Subcutaneous adipose tissue (tissue), 4 donors: ENCODE measurements around the gene PSMC1. TPM values are rescaled to one million over a fixed set of nuclear protein-coding genes. Genes with fewer than 3 reads are reported as not detected.

Source experiments
- CTCF ChIP-seq: fragments of 450-650 bp; IDR thresholded peaks from one replicate; pipeline ENCODE4 v1.5.1; 2016; ENCODE audit warnings: low read depth, mild to moderate bottlenecking, control low read depth, antibody characterized with exemption, moderate library complexity
- total RNA-seq, 4 donors: library from RNA; depleted of rRNA; stranded (reverse); fragments of >200 nt; gene quantifications; one replicate each; pipeline ENCODE4 v1.1.0, GENCODE V29; 2016

PSMC1 gene
- total RNA-seq, 4 donors from 2014 or later = 78.4 to 149 (median 99.2) TPM

GRCh38 chr14:90290337-90291011 is 34.1 kb downstream of the PSMC1 start:
- no peak for TF ChIP-seq CTCF

- TF ChIP-seq CTCF = no peak
These were observed 35.3 kb downstream of the PSMC1 start for GRCh38 chr14:90291699-90292098.

- no peak for TF ChIP-seq CTCF
These were observed 37.7 kb downstream of the PSMC1 start for GRCh38 chr14:90293766-90294730.

- TF ChIP-seq CTCF = no peak
These were observed 38.5 kb downstream of the PSMC1 start for GRCh38 chr14:90294872-90295271.

- TF ChIP-seq CTCF = no peak
These were observed 39.6 kb downstream of the PSMC1 start for GRCh38 chr14:90295870-90296516.

GRCh38 chr14:90296641-90297040 is 40.3 kb downstream of the PSMC1 start:
- TF ChIP-seq CTCF = no peak
